Progenitor cell of endocrine pancreas (in vitro differentiated cells): ENCODE results near the gene IL12A. TPM values are rescaled to one million over a fixed set of nuclear protein-coding genes. Genes with fewer than 3 reads are reported as not detected.

Source experiments
- DNase-seq: peaks from one replicate; pipeline ENCODE4 v3.0.0; 2021; ENCODE audit warnings: low spot score; ENCODE audit not compliant: unreplicated experiment
- H3K27ac Mint-ChIP-seq: 2 replicates; pipeline ENCODE4 v1.8.0; 2021; ENCODE audit warnings: mild to moderate bottlenecking, moderate library complexity, mixed read lengths
- H3K27me3 Mint-ChIP-seq: 2 replicates; pipeline ENCODE4 v1.8.0; 2021; ENCODE audit warnings: mixed read lengths
- H3K36me3 Mint-ChIP-seq: 2 replicates; pipeline ENCODE4 v1.8.0; 2022; ENCODE audit warnings: mixed read lengths; ENCODE audit not compliant: insufficient read depth
- H3K4me1 Mint-ChIP-seq: 2 replicates; pipeline ENCODE4 v1.8.0; 2021; ENCODE audit warnings: low read depth, mixed read lengths
- H3K4me3 Mint-ChIP-seq: 2 replicates; pipeline ENCODE4 v1.8.0; 2021; ENCODE audit warnings: low read depth, mild to moderate bottlenecking, moderate library complexity, mixed read lengths
- H3K9me3 Mint-ChIP-seq: 2 replicates; pipeline ENCODE4 v1.8.0; 2021; ENCODE audit warnings: low read depth, mixed read lengths
- CTCF ChIP-seq: fragments of 200-600 bp; sonication (generic); IDR thresholded peaks from one replicate; pipeline ENCODE4 v1.5.0; 2021; ENCODE audit warnings: antibody characterized with exemption, mild to moderate bottlenecking; ENCODE audit not compliant: unreplicated experiment
- total RNA-seq: library from RNA; stranded (reverse); gene quantifications from 2 replicates; pipeline ENCODE4 v1.2.1, GENCODE V29; 2021

IL12A gene
- total RNA-seq, 1 donor from 2014 or later, result not detected

GRCh38 chr3:159948429-159949144 lies 40.0 kb upstream of the IL12A start:
- Mint-ChIP-seq H3K27me3 (peaks cover 2% of the 10 kb centered on the region), H3K4me1 (no peaks in the 10 kb centered on the region), H3K4me3 (no peak overlapping the region), H3K27ac (no peak overlapping the region), H3K36me3 (no peaks in the 10 kb centered on the region), H3K9me3 (no peaks in the 10 kb centered on the region)
- no peak for TF ChIP-seq CTCF
- DNase-seq, result no peak

- Mint-ChIP-seq H3K36me3 (no peaks in the 10 kb centered on the region), H3K4me1 (no peaks in the 10 kb centered on the region), H3K9me3 (no peaks in the 10 kb centered on the region), H3K27me3 (peaks cover 5% of the 10 kb centered on the region), H3K27ac (no peak overlapping the region), H3K4me3 (no peak overlapping the region)
- DNase-seq, result no peak
- TF ChIP-seq CTCF, result no peak
Observed at GRCh38 chr3:159950156-159950898, 38.3 kb upstream of the IL12A start.

- Mint-ChIP-seq H3K9me3 (no peaks in the 10 kb centered on the region), H3K27me3 (peaks cover 2% of the 10 kb centered on the region)
Observed at GRCh38 chr3:159951540-159951939, 37.1 kb upstream of the IL12A start.

GRCh38 chr3:159953325-159954085 lies 35.1 kb upstream of the IL12A start:
- TF ChIP-seq CTCF, result no peak
- Mint-ChIP-seq H3K4me1 (no peaks in the 10 kb centered on the region), H3K4me3 (no peak overlapping the region), H3K9me3 (peaks cover 4% of the 10 kb centered on the region), H3K36me3 (no peaks in the 10 kb centered on the region), H3K27ac (no peak overlapping the region), H3K27me3 (peaks cover 2% of the 10 kb centered on the region)
- DNase-seq, result no peak

More at GRCh38 chr3:159951540-159951939, 37.1 kb upstream of the IL12A start:
- TF ChIP-seq CTCF, result no peak
- H3K4me1 Mint-ChIP-seq, result no peaks in the 10 kb centered on the region
- no peak overlapping the region for H3K27ac Mint-ChIP-seq
- H3K36me3 Mint-ChIP-seq, result no peaks in the 10 kb centered on the region
- no peak overlapping the region for H3K4me3 Mint-ChIP-seq
- DNase-seq, result no peak
